Right atrium auricular region (tissue), 2 donors: ENCODE measurements around the gene CCDC141. TPM values are rescaled to one million over a fixed set of nuclear protein-coding genes. Genes with fewer than 3 reads are reported as not detected.

Experiments
- DNase-seq: peaks from one replicate; pipeline ENCODE4 v3.0.0-alpha.2; 2019; ENCODE audit warnings: low spot score
- H3K27ac ChIP-seq, 2 donors: fragments of 200-600 bp; sonication (generic); 1 replicate in 1 of 2; 2 replicates in 1 of 2; pipeline ENCODE4 v1.5.1; 2016 to 2019
- H3K27me3 ChIP-seq, 2 donors: fragments of 200-600 bp; sonication (generic); one replicate each; pipeline versions ENCODE4 v1.5.1 to v1.6.0; 2017 to 2019
- H3K36me3 ChIP-seq: fragments of 200-600 bp; sonication (generic); one replicate; pipeline ENCODE4 v1.5.1; 2016
- H3K4me1 ChIP-seq, 2 donors: fragments of 200-600 bp; sonication (generic); one replicate each; pipeline versions ENCODE4 v1.5.1 to v1.6.0; 2017 to 2019
- H3K4me3 ChIP-seq, 2 donors: fragments of 200-600 bp; sonication (generic); 1 replicate in 1 of 2; 2 replicates in 1 of 2; pipeline ENCODE4 v1.5.1; 2017 to 2019; ENCODE audit warnings: mild to moderate bottlenecking in 1 of 2, moderate library complexity in 1 of 2
- H3K9me3 ChIP-seq, 2 donors: fragments of 200-600 bp; sonication (generic); one replicate each; pipeline ENCODE4 v1.5.1; 2019
- CTCF ChIP-seq, 2 donors: fragments of 200-600 bp; sonication (generic); IDR thresholded peaks; one replicate each; pipeline ENCODE4 v1.5.1; 2019; ENCODE audit warnings: antibody characterized with exemption in 2 of 2
- total RNA-seq, 2 donors: library from RNA; depleted of rRNA; stranded (reverse); fragments of >200 nt; gene quantifications; one replicate each; pipeline ENCODE4 v1.1.0, GENCODE V29; 2016

The CCDC141 gene
- total RNA-seq, 2 donors from 2014 or later: 28.9 to 146 TPM

- no peak for TF ChIP-seq CTCF (IDR thresholded peaks at IDR 0.05)
- Histone ChIP-seq H3K4me1 (no peaks in the 10 kb centered on the region), H3K27ac (no peak overlapping the region), H3K36me3 (no peaks in the 10 kb centered on the region), H3K9me3 (peaks cover 0 to 3% of the 10 kb centered on the region in 2 donors), H3K4me3 (no peak overlapping the region), H3K27me3 (no peaks in the 10 kb centered on the region)
- no peak for DNase-seq
Measured at GRCh38 chr2:179081954-179082353, 32.0 kb upstream of the CCDC141 start.

- TF ChIP-seq CTCF (IDR thresholded peaks at IDR 0.05): no peak
- Histone ChIP-seq H3K4me1 (no peaks in the 10 kb centered on the region), H3K9me3 (no peaks in the 10 kb centered on the region), H3K4me3 (no peak overlapping the region), H3K27ac (no peak overlapping the region), H3K27me3 (no peaks in the 10 kb centered on the region), H3K36me3 (no peaks in the 10 kb centered on the region)
- DNase-seq: no peak
Measured at GRCh38 chr2:179072527-179072926, 22.6 kb upstream of the CCDC141 start.

- DNase-seq: no peak
- TF ChIP-seq CTCF (IDR thresholded peaks at IDR 0.05): no peak
Measured at GRCh38 chr2:179071810-179072355, 21.9 kb upstream of the CCDC141 start.

GRCh38 chr2:179070895-179071294 is 21.0 kb upstream of the CCDC141 start:
- Histone ChIP-seq H3K27me3 (no peaks in the 10 kb centered on the region), H3K36me3 (no peaks in the 10 kb centered on the region), H3K27ac (no peak overlapping the region), H3K4me1 (no peaks in the 10 kb centered on the region), H3K9me3 (no peaks in the 10 kb centered on the region), H3K4me3 (no peak overlapping the region)
- no peak for TF ChIP-seq CTCF (IDR thresholded peaks at IDR 0.05)
- no peak for DNase-seq

More at GRCh38 chr2:179071810-179072355, 21.9 kb upstream of the CCDC141 start:
- H3K27ac ChIP-seq: no peak overlapping the region
- H3K9me3 ChIP-seq: no peaks in the 10 kb centered on the region
- no peaks in the 10 kb centered on the region for H3K27me3 ChIP-seq
- H3K4me1 ChIP-seq: no peaks in the 10 kb centered on the region
- no peaks in the 10 kb centered on the region for H3K36me3 ChIP-seq
- H3K4me3 ChIP-seq: no peak overlapping the region

GRCh38 chr2:179069685-179070084 is 19.7 kb upstream of the CCDC141 start:
- Histone ChIP-seq H3K4me1 (no peaks in the 10 kb centered on the region), H3K36me3 (no peaks in the 10 kb centered on the region), H3K4me3 (no peak overlapping the region), H3K9me3 (no peaks in the 10 kb centered on the region), H3K27ac (no peak overlapping the region), H3K27me3 (no peaks in the 10 kb centered on the region)
- TF ChIP-seq CTCF (IDR thresholded peaks at IDR 0.05): no peak
- no peak for DNase-seq

GRCh38 chr2:179068991-179069643 is 19.2 kb upstream of the CCDC141 start:
- DNase-seq: no peak
- Histone ChIP-seq H3K4me1 (no peaks in the 10 kb centered on the region), H3K27me3 (no peaks in the 10 kb centered on the region), H3K9me3 (no peaks in the 10 kb centered on the region), H3K36me3 (no peaks in the 10 kb centered on the region), H3K4me3 (no peak overlapping the region), H3K27ac (no peak overlapping the region)
- no peak for TF ChIP-seq CTCF (IDR thresholded peaks at IDR 0.05)
